ENCODE measurements around the gene SCTR. TPM values are rescaled to one million over a fixed set of nuclear protein-coding genes. Genes with fewer than 3 reads are reported as not detected.
A peak's percentile ranks its signal among the peaks of the same experiment; 100 is the strongest.

The SCTR gene
- total RNA-seq, 1 donor = not detected

DNA sequence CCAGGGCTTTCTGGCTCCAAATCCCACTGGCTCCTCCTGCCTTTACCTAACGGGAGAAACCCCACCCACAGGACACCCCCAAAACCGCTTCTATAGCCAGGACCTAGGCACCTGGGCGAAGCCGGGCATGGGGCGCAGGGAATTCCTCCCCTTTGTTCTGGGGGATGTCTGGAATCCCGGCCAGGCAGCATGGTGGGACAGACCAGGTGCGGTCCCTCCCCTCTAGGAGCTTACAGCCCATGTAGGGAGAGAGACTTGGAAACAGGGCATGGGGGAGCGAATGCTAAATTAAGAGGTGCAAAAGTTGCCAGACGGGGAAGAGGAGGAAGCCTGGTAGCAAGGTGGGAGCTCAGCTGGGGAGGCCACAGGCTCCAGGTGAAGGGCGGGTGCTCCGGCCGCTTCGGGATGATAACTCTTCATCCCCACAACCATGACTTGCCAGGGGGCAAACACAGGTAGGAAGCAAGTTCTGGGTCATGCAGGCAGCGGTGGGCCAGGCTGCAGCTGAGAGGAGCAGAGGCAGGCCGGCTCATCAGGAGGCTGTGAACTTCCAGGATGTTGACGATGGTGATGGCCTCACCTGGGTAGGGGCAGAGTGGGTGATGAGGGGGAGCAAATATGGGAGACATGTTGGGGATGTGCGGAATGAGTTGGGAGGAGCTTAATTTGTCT is 91.3 kb downstream of the SCTR start:
- no peak for DNase-seq (ENCODE audit: low read depth in 2 of 3, low spot score in 2 of 3)

DNA sequence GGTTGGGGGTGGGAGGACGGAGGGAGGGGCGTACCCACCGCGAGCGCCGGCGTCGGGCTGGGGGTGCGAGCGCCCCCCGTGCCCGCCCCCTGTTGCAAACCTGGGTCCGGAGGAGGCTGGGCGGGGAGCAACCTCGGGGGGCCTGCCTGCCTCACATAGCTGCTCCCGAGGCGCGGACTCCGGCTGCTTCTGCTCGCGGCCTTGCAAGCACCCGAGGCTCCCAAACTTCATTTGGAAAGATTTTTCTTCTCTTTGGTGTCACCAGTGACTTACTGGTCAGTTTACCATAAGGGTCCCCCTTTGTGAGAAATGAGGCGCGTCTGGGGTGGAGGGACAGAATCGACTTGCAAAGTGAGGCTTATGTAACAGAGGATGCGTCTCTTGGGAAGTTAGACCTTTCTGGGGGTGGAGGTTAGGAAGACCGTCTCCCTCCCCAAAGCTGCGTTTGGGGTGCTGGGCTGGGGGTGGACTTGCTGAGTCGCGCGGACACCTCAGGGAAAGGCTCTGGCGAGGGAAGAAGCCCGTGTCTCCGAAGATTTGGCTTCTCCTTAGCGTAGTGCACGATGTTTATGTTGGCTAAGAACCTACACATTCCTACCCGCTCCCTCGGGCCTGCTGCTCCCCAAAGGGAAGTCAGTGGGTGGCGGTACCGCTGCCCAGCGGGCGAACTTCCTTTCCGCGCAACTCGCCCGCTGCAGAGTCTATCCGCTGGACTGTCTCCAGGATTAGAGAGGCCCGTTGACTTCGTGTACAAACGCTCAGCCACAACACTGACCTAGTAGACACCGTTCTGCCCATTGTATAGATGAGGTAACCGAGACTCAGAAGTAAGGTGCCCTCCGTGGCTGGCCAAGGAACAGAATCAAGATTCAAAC is 92.1 kb downstream of the SCTR start:
- DNase-seq (ENCODE audit: low read depth in 2 of 3, low spot score in 2 of 3) = peak in 1 of 3 donors; percentile 23

DNA sequence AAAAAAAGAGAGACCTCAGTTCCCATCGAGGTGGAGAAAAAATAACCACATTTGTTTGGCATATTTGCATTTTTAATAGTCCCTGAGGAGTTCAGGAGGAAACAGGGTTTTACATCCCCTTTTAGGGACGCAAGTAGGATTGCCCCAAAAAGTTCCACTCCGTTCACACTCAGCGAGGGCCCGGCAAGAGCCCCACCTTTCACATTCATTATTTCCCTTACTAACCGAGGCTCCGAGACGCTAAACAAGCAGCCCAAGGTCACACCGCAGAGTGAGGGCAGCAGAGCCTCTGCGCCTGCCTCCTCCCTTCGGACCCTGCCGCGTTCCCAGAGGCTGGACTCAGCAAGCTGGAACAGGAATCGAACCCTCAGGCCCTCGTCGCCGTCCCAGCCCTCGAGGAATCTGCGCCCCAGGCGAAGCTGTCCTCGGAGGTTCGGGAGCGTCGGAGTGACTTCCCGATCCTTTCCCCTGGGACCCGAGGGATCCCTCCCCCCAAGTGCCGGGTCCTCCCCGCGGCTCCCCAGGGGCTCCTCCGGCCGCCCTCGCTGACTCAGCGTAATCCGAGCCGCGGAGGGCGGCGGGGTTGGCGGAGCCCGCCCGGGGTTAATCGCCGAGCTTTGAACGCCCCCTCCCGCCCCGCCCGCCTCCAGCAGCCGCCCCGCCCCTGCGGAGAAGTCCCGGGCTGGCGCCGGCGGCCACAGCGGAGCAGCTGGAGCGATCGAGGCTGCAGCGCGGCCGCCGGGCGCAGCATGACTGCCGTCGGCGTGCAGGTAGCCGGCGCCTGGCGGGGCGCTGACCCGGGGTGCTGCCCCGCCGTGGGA is 92.9 kb downstream of the SCTR start, which contains the start of gene TMEM37:
Gene TMEM37 (plus strand): TSS at position 700 of the 821 bp plus-strand sequence. CDS start 50 bp downstream, at position 750.
- DNase-seq (ENCODE audit: low read depth in 2 of 3, low spot score in 2 of 3) = peak in 2 of 3 donors; percentile 56 to 66

DNA sequence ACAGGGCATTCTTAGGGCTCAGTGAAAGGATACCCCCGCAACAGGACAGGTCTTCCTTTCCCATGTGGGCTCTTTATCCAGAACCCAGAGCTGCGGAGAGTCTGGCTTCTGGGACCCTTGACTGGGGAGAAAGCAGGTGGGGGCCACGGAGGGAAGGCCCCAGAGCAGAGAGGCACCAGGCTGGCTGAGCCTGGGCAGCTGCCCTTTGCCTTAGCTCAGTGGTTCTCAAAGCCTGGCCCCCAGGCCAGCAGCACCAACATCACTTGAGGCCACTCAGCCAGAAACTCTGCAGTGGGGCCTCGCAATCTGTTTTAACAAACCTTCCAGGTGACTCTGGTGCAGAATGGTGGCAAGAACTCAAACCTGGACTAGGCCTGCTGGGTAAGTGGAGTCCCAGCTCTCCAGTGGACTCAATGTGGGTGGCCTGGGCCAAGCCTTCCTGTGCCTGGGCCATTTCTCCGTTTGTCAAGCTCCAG is 94.2 kb downstream of the SCTR start:
- no peak for DNase-seq (ENCODE audit: low read depth in 2 of 3, low spot score in 2 of 3)

DNA sequence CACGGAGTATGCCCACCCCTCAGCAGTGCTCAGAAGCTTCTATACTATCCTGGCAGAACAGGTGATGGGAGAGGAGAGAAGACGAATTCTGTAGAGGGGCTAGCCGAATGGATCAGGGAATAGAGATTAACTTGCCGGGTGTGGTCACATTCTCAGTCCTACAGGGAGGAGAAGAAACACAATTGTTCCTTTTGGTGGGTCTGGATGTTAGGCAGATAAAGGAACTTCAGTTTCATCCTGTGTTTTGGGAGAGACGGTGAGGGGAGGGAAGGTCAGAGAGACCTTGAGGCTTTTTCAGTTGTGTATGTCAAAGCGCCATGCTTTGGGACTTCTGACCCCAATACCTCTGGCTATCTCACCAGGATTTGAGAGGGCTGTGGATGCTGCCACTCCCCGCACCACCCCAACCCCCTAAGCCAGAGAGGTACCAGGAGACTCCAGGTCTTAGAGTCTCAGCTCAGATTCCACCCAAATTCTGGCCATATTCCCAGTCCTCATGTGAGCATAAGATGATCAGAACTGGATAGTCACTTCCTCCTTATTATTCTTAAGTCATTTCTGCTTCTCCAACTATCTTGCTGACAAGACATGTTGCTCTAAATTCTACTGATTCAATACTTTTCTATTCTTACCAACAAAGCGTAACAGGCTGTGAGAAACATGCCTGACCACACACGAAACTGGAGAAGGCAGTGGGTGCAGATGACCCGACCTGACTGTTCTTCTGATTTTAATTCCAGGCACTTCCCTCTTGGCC is 94.9 kb downstream of the SCTR start:
- DNase-seq (ENCODE audit: low read depth in 2 of 3, low spot score in 2 of 3) = peak in 1 of 3 donors; percentile 8

DNA sequence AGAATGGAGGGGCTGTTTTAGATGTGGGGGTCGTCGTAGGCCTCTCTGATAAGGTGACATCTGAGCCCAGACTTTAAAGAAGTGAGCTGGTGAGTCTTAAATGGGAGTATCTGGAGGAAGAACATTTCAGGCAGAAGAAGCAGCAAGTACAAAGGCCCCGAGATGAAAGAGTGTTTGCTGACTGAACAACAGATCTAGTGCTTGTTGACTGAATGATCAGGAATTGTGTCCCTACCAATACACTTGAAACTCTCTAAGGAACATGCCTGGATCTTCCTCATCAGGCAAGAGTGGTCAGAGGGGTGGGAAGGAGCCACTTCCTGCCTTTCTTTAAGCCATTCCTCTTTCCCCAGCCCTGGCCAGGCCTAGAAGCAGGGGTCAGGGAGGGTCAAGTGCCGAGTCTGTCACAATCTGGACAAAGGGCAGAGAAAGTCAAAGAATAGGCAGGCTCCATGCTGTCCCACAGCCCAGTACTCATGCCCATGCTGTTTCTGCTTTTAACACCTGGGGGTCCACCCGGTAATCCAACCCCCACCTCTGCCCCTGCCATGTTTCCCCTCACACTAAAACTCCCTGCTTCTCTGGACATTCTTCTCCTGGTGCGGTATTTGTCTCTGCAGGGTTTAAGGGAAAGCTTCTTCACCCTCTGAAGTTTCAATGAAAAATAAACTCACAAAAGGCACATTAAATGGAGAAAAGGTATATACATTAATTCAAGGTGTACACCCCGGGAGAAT is 95.6 kb downstream of the SCTR start:
- DNase-seq (ENCODE audit: low read depth in 2 of 3, low spot score in 2 of 3) = no peak

DNA sequence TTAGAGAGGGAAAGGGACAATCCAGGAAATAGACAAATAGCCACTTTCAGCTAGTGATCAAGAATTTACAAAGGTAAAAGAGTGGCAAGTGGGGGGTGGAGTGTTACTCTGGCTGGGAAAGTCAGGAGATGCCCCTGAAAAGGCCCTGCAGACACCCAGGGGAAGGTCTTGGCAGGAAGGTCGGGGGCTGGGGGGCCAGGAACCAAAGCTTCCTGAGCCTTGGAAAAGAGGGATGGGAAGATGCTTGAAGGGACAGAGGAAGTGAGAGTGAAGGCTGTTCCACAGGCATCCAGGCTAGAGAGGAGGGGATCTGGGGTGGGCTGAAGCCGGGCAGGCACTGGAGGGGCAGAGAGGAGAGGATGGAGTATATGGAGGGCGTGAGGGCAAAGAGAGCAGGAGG is 96.5 kb downstream of the SCTR start:
- no peak for DNase-seq (ENCODE audit: low read depth in 2 of 3, low spot score in 2 of 3)

DNA sequence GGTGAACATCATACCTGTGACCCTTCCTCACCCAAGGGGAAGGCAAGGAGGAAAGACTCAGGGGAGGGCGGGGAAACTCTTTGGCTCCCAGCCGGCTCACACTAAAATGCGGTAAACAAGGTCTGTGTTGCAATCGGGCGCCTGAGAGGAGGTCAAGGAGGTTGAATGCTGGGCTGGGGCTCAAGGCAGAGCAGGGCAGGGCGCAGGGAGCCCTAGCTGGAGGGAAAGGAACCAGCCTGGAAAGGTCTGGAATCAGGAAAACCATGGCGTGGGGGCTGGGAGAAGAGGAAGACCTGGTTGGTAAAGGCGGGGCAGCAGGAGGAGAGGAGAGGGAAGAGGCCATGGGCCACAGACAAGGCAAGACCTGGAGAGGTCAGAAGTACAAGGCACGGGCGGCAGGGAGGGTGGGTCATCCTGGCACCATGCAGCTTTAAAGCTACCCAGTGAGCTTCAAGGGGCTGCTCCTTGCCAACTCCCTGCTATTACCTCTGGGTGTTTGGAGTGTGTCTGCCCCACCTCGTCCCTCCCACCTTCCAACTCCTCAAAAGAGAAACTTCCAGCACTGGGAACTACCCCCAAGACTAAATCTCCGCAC is 97.4 kb downstream of the SCTR start:
- DNase-seq (ENCODE audit: low read depth in 2 of 3, low spot score in 2 of 3) = no peak

DNA sequence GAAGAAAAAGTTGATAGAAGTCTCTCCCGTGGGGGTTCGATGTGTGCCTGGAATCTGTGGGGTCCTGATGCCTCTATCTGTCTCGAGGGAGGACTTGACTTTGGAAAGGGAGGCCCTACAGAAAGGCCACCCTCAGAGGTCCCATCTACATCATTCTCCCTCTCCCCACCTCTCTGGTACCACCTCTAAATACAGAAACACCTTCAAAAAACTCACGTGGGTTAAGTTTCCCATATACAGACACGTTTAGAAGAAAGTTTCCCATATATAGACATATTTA is 97.9 kb downstream of the SCTR start:
- no peak for DNase-seq (ENCODE audit: low read depth in 2 of 3, low spot score in 2 of 3)

DNA sequence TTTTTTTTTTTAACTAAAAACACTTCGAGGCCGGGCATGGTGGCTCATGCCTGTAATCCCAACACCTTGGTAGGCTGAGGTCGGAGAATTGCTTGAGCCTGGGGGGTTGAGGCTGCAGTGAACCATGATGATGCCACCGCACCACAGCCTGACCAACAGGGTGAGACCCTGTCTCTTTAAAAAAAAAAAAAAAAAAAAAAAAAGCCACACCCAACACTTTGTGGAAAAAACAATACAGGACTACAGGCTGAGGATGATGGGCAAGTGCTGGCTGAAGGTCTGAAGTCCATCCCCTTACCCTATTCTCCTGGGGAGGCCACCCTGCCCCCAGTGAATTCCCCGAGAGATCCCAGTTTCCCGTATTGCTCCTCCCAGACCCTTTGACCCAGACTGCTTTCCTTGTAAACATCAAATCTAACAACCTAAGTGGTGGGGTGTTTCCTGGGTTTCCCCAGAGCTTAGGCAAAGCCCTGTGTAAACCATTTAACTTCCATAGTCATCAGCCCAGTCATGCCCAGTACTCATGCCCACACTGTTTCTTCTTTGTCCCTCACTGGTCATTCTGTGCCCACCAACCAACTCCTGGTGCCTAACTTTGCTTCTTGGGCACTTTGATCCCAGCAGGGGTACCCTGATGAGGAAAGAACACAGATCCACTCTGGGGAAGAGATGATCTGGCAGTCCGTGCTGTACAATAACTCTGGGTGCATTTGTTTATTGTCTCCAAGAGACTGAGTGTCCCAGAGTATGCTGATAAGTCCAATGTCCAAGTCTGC is 98.5 kb downstream of the SCTR start:
- DNase-seq (ENCODE audit: low read depth in 2 of 3, low spot score in 2 of 3) = no peak

DNA sequence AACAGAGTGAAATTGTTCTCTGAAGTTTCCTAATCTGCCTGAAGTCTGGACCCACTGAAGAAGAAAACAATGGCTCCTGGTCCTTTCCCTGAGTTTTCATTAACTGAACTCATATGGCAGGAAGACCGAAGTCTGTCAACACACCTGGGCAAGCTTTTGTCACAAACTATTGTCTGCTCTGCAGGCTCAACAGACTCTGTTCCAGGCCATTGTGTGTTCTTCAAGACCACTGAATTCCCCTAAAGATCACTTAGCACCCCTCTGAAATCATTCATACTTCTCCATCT is 99.2 kb downstream of the SCTR start:
- DNase-seq (ENCODE audit: low read depth in 2 of 3, low spot score in 2 of 3) = no peak

DNA sequence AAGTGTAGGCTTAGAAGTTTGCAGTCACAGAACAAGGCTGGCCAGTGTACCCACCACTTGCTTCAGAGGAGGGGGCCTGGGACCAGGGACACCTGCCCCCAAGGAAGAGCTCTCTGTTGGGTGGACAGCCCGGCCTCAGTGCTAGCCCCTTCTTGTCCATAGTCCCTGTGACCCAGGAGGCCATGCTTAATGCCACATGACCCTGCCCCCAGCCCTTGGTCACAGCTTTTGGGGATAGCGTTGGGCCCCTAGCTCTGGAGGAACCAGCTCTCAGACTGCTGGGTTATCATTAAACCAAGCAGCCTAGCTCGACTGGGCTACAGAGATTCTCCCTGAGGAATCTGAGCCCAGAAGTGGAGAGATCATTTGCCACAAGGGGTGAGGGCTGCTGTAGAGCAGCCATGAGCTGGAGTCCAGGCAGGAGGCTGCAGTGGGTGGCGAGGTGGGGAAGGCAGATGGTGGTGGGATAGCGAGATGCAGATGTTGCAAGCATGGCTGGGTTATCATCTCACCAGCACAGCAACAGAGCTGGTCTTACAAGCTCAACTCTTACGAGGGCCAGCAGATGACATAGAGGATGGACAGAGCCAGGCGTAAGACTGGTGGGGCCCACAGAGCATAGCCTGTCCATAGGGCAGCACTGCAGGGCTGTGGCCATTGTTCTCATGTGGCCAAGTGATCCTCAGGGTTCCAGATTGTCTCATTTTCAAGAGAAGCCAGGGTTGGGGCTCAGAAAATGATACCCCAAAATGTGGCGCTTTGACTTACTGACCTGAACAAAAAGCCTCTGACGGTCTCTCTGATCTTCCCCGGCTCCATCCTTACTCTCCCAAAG is 99.8 kb downstream of the SCTR start:
- no peak for DNase-seq (ENCODE audit: low read depth in 2 of 3, low spot score in 2 of 3)

DNA sequence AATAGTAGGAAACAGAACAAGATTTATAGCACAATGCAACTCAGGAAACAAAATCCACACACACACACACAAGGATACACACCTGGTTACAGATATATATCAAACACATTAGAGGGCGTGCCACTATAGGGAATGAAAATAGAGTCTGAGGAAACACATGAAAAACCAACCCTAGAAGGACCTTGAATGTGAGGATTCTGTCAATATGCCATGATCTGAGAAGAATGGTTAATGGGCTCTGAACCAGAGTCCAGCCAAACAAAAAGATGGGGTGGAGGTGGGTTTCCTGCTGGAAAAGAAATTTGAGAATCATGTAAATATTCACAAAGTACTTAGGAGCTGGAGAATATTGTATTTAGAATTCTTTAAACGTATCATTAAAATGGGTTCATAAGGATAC is 100.5 kb downstream of the SCTR start:
- no peak for DNase-seq (ENCODE audit: low read depth in 2 of 3, low spot score in 2 of 3)

DNA sequence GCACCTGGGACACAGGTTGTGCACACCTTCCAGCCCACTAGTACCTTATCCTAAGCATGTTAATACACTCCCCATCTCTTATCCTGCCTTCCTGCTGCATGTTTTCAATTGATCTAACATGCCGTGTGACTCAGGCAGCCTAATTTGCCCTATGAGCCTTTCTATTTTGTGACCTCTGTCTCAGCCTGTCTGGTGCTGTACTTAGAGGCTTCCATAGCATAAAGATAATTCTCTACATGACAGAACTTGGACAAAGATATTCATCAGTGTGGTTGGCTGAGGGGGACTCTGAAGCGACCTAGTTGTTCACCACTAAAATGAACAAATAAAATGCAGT is 101.2 kb downstream of the SCTR start:
- no peak for DNase-seq (ENCODE audit: low read depth in 2 of 3, low spot score in 2 of 3)

DNA sequence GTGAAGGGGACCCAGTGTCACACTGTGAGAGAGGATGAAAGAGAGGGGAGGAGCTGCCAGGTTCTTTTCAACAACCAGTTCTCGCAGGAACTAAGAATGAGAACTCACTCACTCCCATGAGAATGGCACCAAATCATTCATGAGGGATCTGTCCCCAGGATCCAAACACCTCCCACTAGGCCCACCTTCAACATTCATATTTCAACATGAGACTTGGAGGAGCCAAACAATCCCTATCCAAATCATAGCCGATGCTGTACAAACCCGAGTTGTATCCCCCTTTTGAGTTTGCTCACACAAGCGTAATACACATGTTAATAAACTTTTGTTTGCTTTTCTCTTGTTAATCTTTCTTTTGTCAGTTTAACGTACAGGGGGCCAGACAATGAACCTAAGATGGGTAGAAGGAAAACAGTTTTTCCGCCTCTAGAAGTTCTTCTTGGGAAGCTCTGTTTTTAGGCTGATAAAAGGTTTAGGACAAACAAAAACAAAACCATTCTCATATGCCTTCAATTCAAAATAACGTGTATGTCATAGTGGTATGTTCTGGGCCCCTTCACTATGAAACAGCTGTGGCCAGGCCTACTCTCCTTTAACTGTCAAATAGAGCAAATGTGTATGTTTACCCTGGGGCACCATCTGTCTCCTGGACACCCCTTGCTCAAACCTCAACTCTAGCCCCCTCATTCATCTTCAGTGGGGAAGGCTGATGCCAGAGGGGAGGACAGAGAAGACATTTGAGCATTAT is 101.7 kb downstream of the SCTR start:
- DNase-seq (ENCODE audit: low read depth in 2 of 3, low spot score in 2 of 3) = no peak

DNA sequence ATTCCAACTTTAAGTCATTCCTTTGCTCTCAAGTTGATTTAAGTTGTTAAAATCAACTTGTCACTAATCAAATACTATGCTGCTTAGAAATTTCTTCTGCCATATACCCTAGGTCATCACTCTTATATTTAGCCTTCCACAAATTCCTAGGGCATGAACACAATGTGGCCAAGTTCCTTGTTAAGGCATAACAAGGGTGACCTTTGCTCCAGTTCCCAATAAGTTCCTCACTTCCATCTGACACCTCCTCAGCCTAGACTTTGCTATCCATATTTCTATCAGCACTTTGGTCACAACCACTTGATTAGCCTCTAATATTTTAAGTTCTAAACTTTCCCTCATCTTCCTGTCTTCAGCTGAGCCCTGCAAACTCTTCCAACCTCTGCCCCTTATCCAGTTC is 102.5 kb downstream of the SCTR start:
- DNase-seq (ENCODE audit: low read depth in 2 of 3, low spot score in 2 of 3) = no peak

DNA sequence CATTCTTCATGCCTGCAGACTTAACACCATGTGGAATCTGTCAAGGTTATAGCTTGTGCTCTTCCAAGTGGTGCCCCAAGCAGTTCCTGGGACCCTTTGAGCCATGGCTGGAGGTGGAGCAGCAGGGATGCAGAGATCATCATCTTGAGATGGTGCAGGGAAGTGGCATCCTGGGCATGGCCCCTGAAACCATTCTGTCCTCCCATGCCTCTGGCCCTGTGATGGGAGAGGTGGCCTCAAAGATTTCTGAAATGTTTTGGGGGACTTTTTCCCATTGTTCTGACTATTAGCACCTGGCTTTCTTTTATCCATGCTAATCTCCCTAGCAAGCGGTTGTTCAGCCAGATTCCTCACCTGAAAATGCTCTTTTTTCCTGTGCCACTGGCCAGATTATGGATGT is 103.0 kb downstream of the SCTR start:
- no peak for DNase-seq (ENCODE audit: low read depth in 2 of 3, low spot score in 2 of 3)
